A549 treated with RU486 at 1 μM for 4 hours (cell line): ENCODE measurements around the gene PEX1. TPM values are rescaled to one million over a fixed set of nuclear protein-coding genes. Genes with fewer than 3 reads are reported as not detected.

Experiments
- total RNA-seq: library from RNA; stranded (reverse); fragments of 200-300 nt; extraction: Qiagen RNA extraction; gene quantifications from 5 replicates; pipeline ENCODE4 v1.2.3, GENCODE V29; 2022; ENCODE audit warnings: low read depth

The PEX1 gene
- 4.2 to 6.8 TPM (median 5.6 TPM) in 5 replicates for total RNA-seq

DNA sequence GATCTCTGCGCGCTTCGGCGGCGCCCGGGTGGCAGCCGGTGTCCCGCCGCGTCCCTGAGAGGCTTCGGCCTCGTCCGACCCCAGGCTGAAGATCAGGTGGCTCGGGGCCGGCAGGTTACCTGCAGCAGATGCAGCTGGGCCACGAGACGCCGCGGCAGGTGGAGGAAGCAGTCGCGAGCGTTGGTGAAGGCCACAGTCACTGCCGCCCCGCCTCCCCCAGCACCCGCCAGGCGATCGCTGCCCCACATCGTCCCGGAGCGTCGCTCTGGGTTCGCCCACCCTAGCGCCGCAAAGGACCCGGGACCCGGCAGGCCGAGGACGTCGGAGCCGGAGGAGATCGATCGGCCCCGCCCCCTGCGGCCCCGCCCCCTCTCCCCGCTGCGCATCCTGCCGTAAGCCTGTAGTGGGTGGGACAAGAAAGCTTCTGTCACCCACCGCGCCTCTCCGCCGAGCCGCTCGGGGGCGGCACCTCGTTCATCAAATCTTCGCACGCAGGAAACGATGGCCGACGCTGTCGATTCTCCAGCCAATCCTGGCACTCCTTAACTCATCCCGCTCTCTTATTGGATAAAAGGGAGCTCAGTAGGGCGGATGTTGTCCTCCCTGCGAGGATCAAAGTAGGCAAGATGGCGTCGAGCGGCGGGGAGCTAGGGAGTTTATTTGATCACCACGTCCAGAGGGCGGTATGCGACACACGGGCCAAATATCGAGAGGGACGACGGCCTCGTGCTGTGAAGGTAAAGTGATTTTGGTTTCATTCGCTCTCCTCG lies at the start of gene PEX1, which contains the start of gene RBM48:
Gene PEX1, minus strand, starts transcription at position 333 of the 770 bp plus-strand sequence. Its CDS starts 85 bp downstream, at position 248.
Gene RBM48, plus strand, starts transcription at position 608 of the 770 bp plus-strand sequence. Its CDS starts 19 bp downstream, at position 627.

DNA sequence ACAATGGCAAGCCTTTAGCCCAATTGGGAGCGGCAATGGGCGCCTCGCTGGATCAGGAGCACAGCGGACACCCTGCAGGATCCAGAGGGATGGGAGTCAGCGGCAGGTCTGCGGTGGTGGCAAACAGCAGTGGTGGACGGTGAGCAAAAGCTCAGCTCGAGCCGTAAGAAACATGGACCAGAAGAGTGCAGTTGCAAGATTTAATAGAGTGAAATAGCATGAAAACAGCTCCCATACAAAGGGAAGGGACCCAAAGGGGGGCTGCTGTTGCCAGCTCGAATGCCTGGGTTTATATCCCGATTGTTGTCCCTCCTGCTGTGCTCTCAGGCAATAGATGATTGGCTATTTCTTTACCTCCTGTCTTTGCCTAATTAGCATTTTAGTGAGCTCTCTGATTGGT lies 50.6 kb downstream of the PEX1 start, which contains the start of gene ERVW-1:
Gene ERVW-1, minus strand, starts transcription at position 266 of the 400 bp plus-strand sequence. CDS start 7,565 bp downstream, outside the sequence.

DNA sequence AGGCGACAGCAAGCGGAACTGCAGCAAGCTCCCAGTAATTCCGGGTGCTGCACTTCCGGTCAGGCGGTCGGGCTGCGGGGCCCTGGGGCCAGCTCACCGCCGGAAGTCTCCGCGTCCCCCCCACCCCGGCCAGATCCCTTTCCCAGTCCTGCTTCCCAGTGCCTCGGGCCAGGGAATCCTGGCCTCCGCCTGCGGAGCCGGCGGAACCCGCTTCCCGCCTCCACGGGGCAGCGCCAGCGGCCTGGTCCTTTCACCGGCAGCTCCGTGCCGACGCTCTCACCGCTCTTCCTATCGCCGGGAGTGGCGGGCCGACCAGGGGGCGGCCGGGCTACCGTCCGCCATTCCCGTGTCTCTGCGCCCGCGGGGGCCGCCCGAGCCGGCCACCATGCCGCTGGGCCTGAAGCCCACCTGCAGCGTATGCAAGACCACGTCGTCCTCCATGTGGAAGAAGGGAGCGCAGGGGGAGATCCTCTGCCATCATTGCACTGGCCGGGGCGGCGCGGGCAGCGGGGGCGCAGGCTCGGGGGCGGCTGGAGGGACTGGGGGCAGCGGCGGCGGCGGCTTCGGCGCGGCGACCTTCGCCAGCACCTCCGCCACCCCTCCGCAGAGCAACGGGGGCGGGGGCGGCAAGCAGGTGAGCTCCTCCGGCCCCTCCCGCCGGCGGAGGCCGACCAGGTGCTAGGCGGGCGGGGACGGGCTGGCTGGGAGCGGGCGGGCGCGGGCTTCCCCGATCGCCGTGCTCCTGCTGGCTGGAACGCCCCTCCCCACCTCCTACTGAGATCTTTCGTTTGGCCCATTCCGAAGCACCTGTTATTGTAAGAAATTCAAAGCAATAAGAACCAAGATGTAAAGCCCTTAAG lies 80.7 kb downstream of the PEX1 start, which contains the start of gene GATAD1:
Gene GATAD1, plus strand, starts transcription at position 138 of the 860 bp plus-strand sequence. Its CDS starts 248 bp downstream, at position 386.

Other genes starting within 250 kb of the PEX1 start
- 14.5 to 20.3 TPM (median 19.1 TPM) in 5 replicates for gene GATAD1, start 81.0 kb downstream of the PEX1 start, total RNA-seq
- not detected in 5 replicates for gene ERVW-1, start 50.6 kb downstream of the PEX1 start, total RNA-seq
- gene RBM48, start 275 bp upstream of the PEX1 start, total RNA-seq, result 4.8 to 7.6 TPM (median 6.4 TPM) in 5 replicates
- 16.0 to 30.3 TPM (median 27.1 TPM) in 5 replicates for gene FAM133B, start 61.9 kb upstream of the PEX1 start, total RNA-seq